Subcutaneous abdominal adipose tissue (tissue), 5 donors: ENCODE data around the gene PCDHA1.

ENCODE experiments used
- H3K27ac ChIP-seq: one replicate; pipeline ENCODE4 v1.7.0; 2013; ENCODE audit warnings: low read depth, mild to moderate bottlenecking, inconsistent platforms, low read length, moderate library complexity
- H3K27me3 ChIP-seq, 5 donors: one replicate each; pipeline ENCODE4 v1.7.0; 2013; ENCODE audit warnings: low read length in 5 of 5, inconsistent platforms in 1 of 5; ENCODE audit not compliant: control insufficient read depth in 5 of 5, insufficient read depth in 4 of 5
- H3K36me3 ChIP-seq, 5 donors: one replicate each; pipeline ENCODE4 v1.7.0; 2013; ENCODE audit warnings: low read length in 5 of 5; ENCODE audit not compliant: control insufficient read depth in 5 of 5, insufficient read depth in 5 of 5
- H3K4me1 ChIP-seq, 5 donors: one replicate each; pipeline ENCODE4 v1.7.0; 2013; ENCODE audit warnings: low read length in 5 of 5, mild to moderate bottlenecking in 3 of 5, moderate library complexity in 1 of 5; ENCODE audit not compliant: control insufficient read depth in 5 of 5, insufficient read depth in 5 of 5
- H3K4me3 ChIP-seq, 5 donors: one replicate each; pipeline ENCODE4 v1.7.0; 2013; ENCODE audit warnings: low read length in 5 of 5, low read depth in 1 of 5
- H3K9ac ChIP-seq, 5 donors: one replicate each; pipeline ENCODE4 v1.7.0; 2013; ENCODE audit warnings: low read length in 5 of 5, mild to moderate bottlenecking in 4 of 5, moderate library complexity in 3 of 5
- H3K9me3 ChIP-seq, 5 donors: one replicate each; pipeline ENCODE4 v1.7.0; 2013; ENCODE audit warnings: low read length in 5 of 5; ENCODE audit not compliant: control insufficient read depth in 5 of 5
- donor health status: healthy.
- donor health status: healthy.
- donor health status: healthy.
- donor health status: healthy.
- donor health status: healthy.

Gene PCDHA1

GRCh38 chr5:140925806-140926442 lies 140.0 kb downstream of the PCDHA1 start, which contains the start of gene PCDHAC1:
Gene PCDHAC1 (plus strand): TSS chr5:140926299. CDS start chr5:140926893, 594 bp downstream.
- Histone ChIP-seq H3K4me1 (peaks cover 0 to 23% (median 21%) of the 10 kb centered on the region in 5 donors), H3K9ac (peak within 1 kb of the TSS in 4 of 5 donors; percentile 39 to 66 (median 50)), H3K9me3 (peaks cover 0 to 2% (median 0%) of the 10 kb centered on the region in 5 donors), H3K4me3 (peak within 1 kb of the TSS; percentile 61 to 84 (median 76)), H3K36me3 (no peaks in the 10 kb centered on the region), H3K27ac (no peak within 1 kb of the TSS), H3K27me3 (peaks cover 0 to 14% (median 5%) of the 10 kb centered on the region in 5 donors)

- Histone ChIP-seq H3K4me1 (peaks cover 0 to 23% (median 21%) of the 10 kb centered on the region in 5 donors), H3K4me3 (peak overlapping the region; percentile 61 to 84 (median 76)), H3K27me3 (peaks cover 0 to 14% (median 5%) of the 10 kb centered on the region in 5 donors), H3K27ac (no peak overlapping the region), H3K36me3 (no peaks in the 10 kb centered on the region), H3K9me3 (peaks cover 0 to 2% (median 0%) of the 10 kb centered on the region in 5 donors), H3K9ac (peak overlapping the region in 4 of 5 donors; percentile 39 to 66 (median 50))
These were observed 140.7 kb downstream of the PCDHA1 start for GRCh38 chr5:140926443-140927227.

GRCh38 chr5:140927228-140927573 lies 141.3 kb downstream of the PCDHA1 start:
- peaks cover 0 to 23% (median 21%) of the 10 kb centered on the region in 5 donors for H3K4me1 ChIP-seq
- H3K4me3 ChIP-seq: peak overlapping the region; percentile 61 to 84 (median 76)
- peaks cover 0 to 2% (median 0%) of the 10 kb centered on the region in 5 donors for H3K9me3 ChIP-seq
- no peak overlapping the region for H3K27ac ChIP-seq
- no peaks in the 10 kb centered on the region for H3K36me3 ChIP-seq
- H3K27me3 ChIP-seq: peaks cover 0 to 14% (median 5%) of the 10 kb centered on the region in 5 donors
- peak overlapping the region in 4 of 5 donors; percentile 39 to 66 (median 50) for H3K9ac ChIP-seq

- H3K4me1 ChIP-seq: no peaks in the 10 kb centered on the region
- H3K4me3 ChIP-seq: no peak overlapping the region
- H3K9me3 ChIP-seq: no peaks in the 10 kb centered on the region
- no peak overlapping the region for H3K27ac ChIP-seq
- H3K36me3 ChIP-seq: no peaks in the 10 kb centered on the region
- H3K27me3 ChIP-seq: no peaks in the 10 kb centered on the region
- no peak overlapping the region for H3K9ac ChIP-seq
These were observed 149.1 kb downstream of the PCDHA1 start for GRCh38 chr5:140934964-140935606.

GRCh38 chr5:140946578-140946977 lies 160.6 kb downstream of the PCDHA1 start:
- Histone ChIP-seq H3K9ac (no peak overlapping the region), H3K4me1 (no peaks in the 10 kb centered on the region), H3K36me3 (no peaks in the 10 kb centered on the region), H3K4me3 (no peak overlapping the region), H3K27me3 (no peaks in the 10 kb centered on the region), H3K27ac (no peak overlapping the region), H3K9me3 (peaks cover 0 to 7% (median 3%) of the 10 kb centered on the region in 5 donors)

- H3K4me3 ChIP-seq: no peak overlapping the region
- H3K27me3 ChIP-seq: no peaks in the 10 kb centered on the region
- no peak overlapping the region for H3K27ac ChIP-seq
- H3K9ac ChIP-seq: no peak overlapping the region
- H3K4me1 ChIP-seq: no peaks in the 10 kb centered on the region
- H3K36me3 ChIP-seq: no peaks in the 10 kb centered on the region
- H3K9me3 ChIP-seq: no peaks in the 10 kb centered on the region
These were observed 165.7 kb downstream of the PCDHA1 start for GRCh38 chr5:140951636-140952035.

- no peaks in the 10 kb centered on the region for H3K27me3 ChIP-seq
- no peaks in the 10 kb centered on the region for H3K36me3 ChIP-seq
- no peak overlapping the region for H3K4me3 ChIP-seq
- H3K9ac ChIP-seq: no peak overlapping the region
- H3K9me3 ChIP-seq: no peaks in the 10 kb centered on the region
- no peak overlapping the region for H3K27ac ChIP-seq
- no peaks in the 10 kb centered on the region for H3K4me1 ChIP-seq
These were observed 167.3 kb downstream of the PCDHA1 start for GRCh38 chr5:140953234-140953633.

GRCh38 chr5:140962190-140962589 lies 176.2 kb downstream of the PCDHA1 start:
- Histone ChIP-seq H3K9me3 (no peaks in the 10 kb centered on the region), H3K27ac (no peak overlapping the region), H3K4me3 (no peak overlapping the region), H3K36me3 (no peaks in the 10 kb centered on the region), H3K4me1 (peaks cover 3 to 16% (median 16%) of the 10 kb centered on the region in 5 donors), H3K27me3 (peaks cover 8 to 12% (median 10%) of the 10 kb centered on the region in 5 donors), H3K9ac (no peak overlapping the region)

GRCh38 chr5:140964356-140964755 lies 178.4 kb downstream of the PCDHA1 start:
- Histone ChIP-seq H3K36me3 (no peaks in the 10 kb centered on the region), H3K9ac (no peak overlapping the region), H3K4me3 (no peak overlapping the region), H3K9me3 (no peaks in the 10 kb centered on the region), H3K4me1 (peaks cover 3 to 19% (median 18%) of the 10 kb centered on the region in 5 donors), H3K27ac (no peak overlapping the region), H3K27me3 (peaks cover 8 to 22% (median 15%) of the 10 kb centered on the region in 5 donors)
